HG03469 (cell line): ENCODE measurements around the gene RDM1.
"Not testable (repeated sequence)": the region's sequence is repeated elsewhere in the genome, so short reads cannot be mapped to it uniquely, and the experiment has no call there.

Experiments
- ATAC-seq: cut with Tn5 transposase; IDR thresholded peaks from one replicate; pipeline ENCODE4 v1.9.1; 2021; ENCODE audit warnings: mild to moderate bottlenecking, moderate library complexity, moderate number of reproducible peaks; ENCODE audit not compliant: unreplicated experiment

RDM1 gene

GRCh38 chr17:35900708-35901480 is 29.7 kb downstream of the RDM1 start:
- ATAC-seq = no peak

- no peak for ATAC-seq
Observed at GRCh38 chr17:35900280-35900679, 30.3 kb downstream of the RDM1 start.

- ATAC-seq = no peak
Observed at GRCh38 chr17:35898283-35899070, 32.1 kb downstream of the RDM1 start.

- ATAC-seq = not testable (repeated sequence)
Observed at GRCh38 chr17:35897772-35898171, 32.8 kb downstream of the RDM1 start.

- no peak for ATAC-seq
Observed at GRCh38 chr17:35895636-35896587, 34.7 kb downstream of the RDM1 start.

GRCh38 chr17:35894206-35894605 is 36.4 kb downstream of the RDM1 start:
- no peak for ATAC-seq

GRCh38 chr17:35893751-35894150 is 36.8 kb downstream of the RDM1 start:
- ATAC-seq = no peak

GRCh38 chr17:35892091-35893035 is 38.2 kb downstream of the RDM1 start:
- no peak for ATAC-seq

- no peak for ATAC-seq
Observed at GRCh38 chr17:35891269-35891668, 39.3 kb downstream of the RDM1 start.

GRCh38 chr17:35890774-35891155 is 39.8 kb downstream of the RDM1 start:
- ATAC-seq = no peak

- ATAC-seq = no peak
Observed at GRCh38 chr17:35889818-35890773, 40.5 kb downstream of the RDM1 start.

GRCh38 chr17:35889241-35889640 is 41.3 kb downstream of the RDM1 start:
- no peak for ATAC-seq

- peak; percentile 87 for ATAC-seq
Observed at GRCh38 chr17:35879773-35880654, 50.6 kb downstream of the RDM1 start, which contains the start of gene CCL5. Gene CCL5 (minus strand): TSS chr17:35880360.

- ATAC-seq = no peak
Observed at GRCh38 chr17:35878361-35878760, 52.2 kb downstream of the RDM1 start.

- ATAC-seq = no peak
Observed at GRCh38 chr17:35877345-35878029, 53.1 kb downstream of the RDM1 start.

GRCh38 chr17:35876534-35876933 is 54.0 kb downstream of the RDM1 start:
- ATAC-seq = no peak

GRCh38 chr17:35875800-35876139 is 54.8 kb downstream of the RDM1 start:
- no peak for ATAC-seq
